ENCODE measurements around the gene LEMD2. TPM values are rescaled to one million over a fixed set of nuclear protein-coding genes. Genes with fewer than 3 reads are reported as not detected.

LEMD2 gene
- polyA plus RNA-seq, 1 of the 3 experiments (the other 2 are of a cell fraction) = 56.5 TPM

- no peaks in the 10 kb centered on the region for H3K79me2 ChIP-seq (ENCODE audit: insufficient read depth)
- no peak within 1 kb of the TSS; a peak in 1 of 4 replicates for H3K27ac ChIP-seq (ENCODE audit: low read depth in 2 of 2, low read length in 1 of 2)
- POLR2A ChIA-PET = interaction anchor here (0.6 to 1.0 kb wide), 2 partner anchors 35 to 416 kb away, joined by 3 read pairs; partner anchors contain the start of gene UQCC2
- H3K36me3 ChIP-seq (replicated peaks in 1 of 2; ENCODE audit: control insufficient read depth in 1 of 2, insufficient read depth in 2 of 2, low read length in 1 of 2) = no peaks in the 10 kb centered on the region
- H3F3A ChIP-seq (replicated peaks; ENCODE audit: insufficient read depth) = no peaks in the 10 kb centered on the region
- CTCF ChIA-PET = interaction anchor here (0.8 to 9.2 kb wide), 15 partner anchors 14 to 417 kb away, joined by 3 to 116 read pairs (median 8); partner anchors contain the start of gene UQCC2
- H3K4me1 ChIP-seq (ENCODE audit: control insufficient read depth in 1 of 2, insufficient read depth in 2 of 2, low read depth in 1 of 2, low read length in 1 of 2) = peaks cover 15 to 28% of the 10 kb centered on the region in 2 experiments; a peak in 3 of 4 replicates
- WGBS (ENCODE audit: low lambda C conversion rate) = 81% methylated on average over 6 of the region's 10 CpGs
- H3K9me3 ChIP-seq = no peaks in the 10 kb centered on the region
- no peaks in the 10 kb centered on the region for H3K9me2 ChIP-seq
- no peaks in the 10 kb centered on the region for H3K27me3 ChIP-seq (ENCODE audit: insufficient read depth)
- no peak within 1 kb of the TSS for H3K4me3 ChIP-seq (ENCODE audit: low read depth in 2 of 2, low read length in 1 of 2)
- H3K9ac ChIP-seq = no peak within 1 kb of the TSS
- TF ChIP-seq TEAD4 (IDR thresholded peaks at IDR 0.05; ENCODE audit: borderline replicate concordance, insufficient read depth) = no peak
- no peak for TF ChIP-seq FOXJ3 (CRISPR knock-in tag; IDR thresholded peaks at IDR 0.05)
- TF ChIP-seq PBX3 (IDR thresholded peaks at IDR 0.05) = no peak
- no peak for TF ChIP-seq MXI1 (IDR thresholded peaks at IDR 0.05; ENCODE audit: low read depth, low read length)
- no peak for TF ChIP-seq REST (IDR thresholded peaks at IDR 0.05; ENCODE audit: low read depth, low read length)
- no peak for TF ChIP-seq MAX (IDR thresholded peaks at IDR 0.05; ENCODE audit: low read depth)
- TF ChIP-seq POLR2AphosphoS5 (IDR thresholded peaks at IDR 0.05; ENCODE audit: low read depth, low read length) = no peak
- no peak for TF ChIP-seq GABPA (IDR thresholded peaks at IDR 0.05; ENCODE audit: low read depth)
- TF ChIP-seq USF2 (IDR thresholded peaks at IDR 0.05; ENCODE audit: borderline replicate concordance, low read depth, low read length) = no peak
- no peak for TF ChIP-seq NFIC (IDR thresholded peaks at IDR 0.05; ENCODE audit: borderline replicate concordance)
- TF ChIP-seq YY1 (IDR thresholded peaks at IDR 0.05; ENCODE audit: low read depth) = no peak
- no peak for TF ChIP-seq RXRA (IDR thresholded peaks at IDR 0.05; ENCODE audit: borderline replicate concordance, low read depth)
- TF ChIP-seq JUND (IDR thresholded peaks at IDR 0.05) = no peak
- TF ChIP-seq USF1 (IDR thresholded peaks at IDR 0.05; ENCODE audit: borderline replicate concordance, low read depth) = no peak
- no peak for TF ChIP-seq IRF3 (IDR thresholded peaks at IDR 0.05; ENCODE audit: low read depth, low read length)
- TF ChIP-seq RCOR1 (IDR thresholded peaks at IDR 0.05; ENCODE audit: low read length) = no peak
- 0 out of 2 replicates have a peak within 1 kb of the TSS, but pooled peaks have one; percentile 29 for H2AFZ ChIP-seq (ENCODE audit: low read depth)
- no peaks in the 10 kb centered on the region for H4K20me1 ChIP-seq (ENCODE audit: insufficient read depth)
- H3K4me2 ChIP-seq = 0 out of 2 replicates have a peak within 1 kb of the TSS, but pooled peaks have one; percentile 26
- DNase-seq = peak; percentile 55
These were observed 42.3 kb downstream of the LEMD2 start, which contains the start of gene IP6K3 for GRCh38 chr6:33746651-33747100. IP6K3 (minus strand) TSS chr6:33746905; CDS start chr6:33735476, 11,429 bp downstream.
